Heart left ventricle (tissue), 16 donors: ENCODE results near the gene AREL1. TPM values are rescaled to one million over a fixed set of nuclear protein-coding genes. Genes with fewer than 3 reads are reported as not detected.

Source experiments
- ATAC-seq, 4 donors: fragments of 200-7000 bp; cut with Tn5 transposase; one replicate each; pipeline ENCODE4 v1.9.1; 2020 to 2022; ENCODE audit warnings: moderate library complexity in 4 of 4, mild to moderate bottlenecking in 3 of 4, moderate number of reproducible peaks in 1 of 4
- DNase-seq, 5 donors: peaks; one replicate each; pipeline ENCODE4 v3.0.0-alpha.2; 2020
- H3K27ac ChIP-seq, 12 donors: fragments of 200-600 bp; sonication (generic) in 4 of 12; one replicate each; pipeline versions ENCODE4 v1.5.0 to v1.8.0; 2016 to 2022; ENCODE audit warnings: mild to moderate bottlenecking in 2 of 12
- H3K27me3 ChIP-seq, 9 donors: fragments of 200-600 bp; sonication (generic) in 2 of 9; one replicate each; pipeline versions ENCODE4 v1.5.1 to v1.8.0; 2016 to 2022; ENCODE audit warnings: mild to moderate bottlenecking in 3 of 9
- H3K36me3 ChIP-seq, 9 donors: fragments of 200-600 bp; sonication (generic) in 2 of 9; one replicate each; pipeline versions ENCODE4 v1.5.0 to v1.8.0; 2018 to 2022; ENCODE audit warnings: mild to moderate bottlenecking in 2 of 9
- H3K4me1 ChIP-seq, 12 donors: fragments of 200-600 bp; sonication (generic) in 4 of 12; one replicate each; pipeline versions ENCODE4 v1.5.0 to v1.8.0; 2016 to 2022; ENCODE audit warnings: mild to moderate bottlenecking in 3 of 12
- H3K4me3 ChIP-seq, 12 donors: fragments of 200-600 bp; sonication (generic) in 4 of 12; one replicate each; pipeline versions ENCODE4 v1.5.0 to v1.8.0; 2017 to 2022; ENCODE audit warnings: mild to moderate bottlenecking in 9 of 12, moderate library complexity in 4 of 12
- H3K9me3 ChIP-seq, 12 donors: fragments of 200-600 bp; sonication (generic) in 4 of 12; one replicate each; pipeline versions ENCODE4 v1.5.0 to v1.8.0; 2016 to 2022; ENCODE audit warnings: mild to moderate bottlenecking in 1 of 12
- POLR2A ChIP-seq, 2 donors: fragments of 450-650 bp; IDR thresholded peaks; one replicate each; pipeline ENCODE4 v1.6.1; 2017; ENCODE audit warnings: antibody characterized with exemption in 2 of 2, mild to moderate bottlenecking in 2 of 2, moderate library complexity in 2 of 2
- WGBS, 4 donors: extraction: QIAGEN DNeasy Blood & Tissue Kit in 2 of 4; methylation state at CpG; one replicate each; pipeline versions ENCODE4 v1.1.5 to v1.1.7; 2013 to 2018; 5-methylcytosine and 5-hydroxymethylcytosine counted together
- intact Hi-C, 10 donors: fragments of 100-400 bp; cut with DNase I; formaldehyde crosslinking; loops; one replicate each; pipeline versions ENCODE4 v1.11.1 to v1.14.2; 2022
- polyA plus RNA-seq, 2 donors: library from polyadenylated mRNA; stranded (reverse); fragments of 200-250 nt; gene quantifications; one replicate each; pipeline ENCODE4 v1.2.3, GENCODE V29; 2013
- total RNA-seq, 9 donors: library from RNA; depleted of rRNA in 2 of 9; stranded (reverse); fragments of >200 nt in 2 of 9; fragmentation: NEBNext Ultra II Directional in 3 of 9; extraction: Animal tissue kit (Norgen Biotek cat#: 25700) in 3 of 9; gene quantifications; one replicate each; pipeline versions ENCODE4 v1.1.0 to v1.2.4, GENCODE V29; 2016 to 2023
- TF ChIP-seq, protein P1 (sequence below), 12 donors: fragments of 200-600 bp; sonication (generic) in 4 of 12; IDR thresholded peaks; one replicate each; pipeline versions ENCODE4 v1.5.0 to v1.8.0; 2018 to 2022; ENCODE audit warnings: antibody characterized with exemption in 12 of 12, mild to moderate bottlenecking in 5 of 12
- donor health status: ischemic (EF 13 %, LVEDD 7.1; RV severe dilation, severe dysfunction).
- donor health status: healthy with polysubstance abuse.
- donor health status: DM: no; HTN: yes; CAD: no.
- donor health status: DM: no; HTN: no; CAD: no.
- donor health status: ischemic (EF 25% LVEDD 6.9; RV normal size, moderate dysfunction).
- donor health status: ischemic (EF 25% LVEDD 5.7; RV mildly dilated, moderate dysfunction).
- donor health status: healthy.
- donor health status: DM: yes; HTN: yes; CAD: no.
- donor health status: ischemic (EF 35%, LVEDD 5.7; RV mildly dilated, moderate dysfunction).
- donor health status: nonischemic (EF 11% LVEDD 7.7; RV severe dilation, severe dysfunction).
- donor health status: DM: yes; HTN: yes; CAD: no.
- donor health status: PGD.
- donor health status: ischemic (EF 29% LVEDD 5.4; RV normal size, mild dysfunction).
- donor health status: nonischemic (EF 23%, LVEDD 6.1; RV moderate dilation, normal function).

The AREL1 gene
- total and polyA plus RNA-seq, 11 donors = 7.8 to 30.9 (median 22.2) TPM

DNA sequence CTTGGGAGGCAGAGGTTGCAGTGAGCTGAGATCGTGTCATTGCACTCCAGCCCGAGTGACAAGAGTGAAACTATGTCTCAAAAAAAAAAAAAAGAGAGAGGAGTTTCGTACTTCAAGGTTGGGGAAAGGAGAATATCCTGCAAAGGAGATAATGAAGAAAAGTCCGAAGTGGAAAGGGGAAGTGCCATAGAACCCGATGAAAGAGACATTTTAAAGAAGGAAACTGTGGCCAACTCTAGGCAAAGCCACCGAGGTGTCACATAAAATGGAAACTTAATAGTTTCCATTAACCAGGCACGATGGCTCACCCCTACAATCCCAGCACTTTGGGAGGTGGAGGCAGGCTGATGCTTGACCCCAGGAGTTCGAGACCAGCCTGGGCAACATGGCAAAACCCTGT is 85.8 kb downstream of the AREL1 start:
- no peaks in the 10 kb centered on the region for H3K27me3 ChIP-seq
- no peak overlapping the region for H3K4me3 ChIP-seq
- WGBS, 4 donors = 80 to 85% (median 83%) methylated on average over 8 of the region's 8 CpGs
- DNase-seq (no peak), ATAC-seq (no peak)
- H3K4me1 ChIP-seq = peaks cover 0 to 16% (median 0%) of the 10 kb centered on the region in 12 donors
- no peaks in the 10 kb centered on the region for H3K36me3 ChIP-seq
- TF ChIP-seq POLR2A (IDR thresholded peaks at IDR 0.05) = no peak
- TF ChIP-seq, protein P1, sequence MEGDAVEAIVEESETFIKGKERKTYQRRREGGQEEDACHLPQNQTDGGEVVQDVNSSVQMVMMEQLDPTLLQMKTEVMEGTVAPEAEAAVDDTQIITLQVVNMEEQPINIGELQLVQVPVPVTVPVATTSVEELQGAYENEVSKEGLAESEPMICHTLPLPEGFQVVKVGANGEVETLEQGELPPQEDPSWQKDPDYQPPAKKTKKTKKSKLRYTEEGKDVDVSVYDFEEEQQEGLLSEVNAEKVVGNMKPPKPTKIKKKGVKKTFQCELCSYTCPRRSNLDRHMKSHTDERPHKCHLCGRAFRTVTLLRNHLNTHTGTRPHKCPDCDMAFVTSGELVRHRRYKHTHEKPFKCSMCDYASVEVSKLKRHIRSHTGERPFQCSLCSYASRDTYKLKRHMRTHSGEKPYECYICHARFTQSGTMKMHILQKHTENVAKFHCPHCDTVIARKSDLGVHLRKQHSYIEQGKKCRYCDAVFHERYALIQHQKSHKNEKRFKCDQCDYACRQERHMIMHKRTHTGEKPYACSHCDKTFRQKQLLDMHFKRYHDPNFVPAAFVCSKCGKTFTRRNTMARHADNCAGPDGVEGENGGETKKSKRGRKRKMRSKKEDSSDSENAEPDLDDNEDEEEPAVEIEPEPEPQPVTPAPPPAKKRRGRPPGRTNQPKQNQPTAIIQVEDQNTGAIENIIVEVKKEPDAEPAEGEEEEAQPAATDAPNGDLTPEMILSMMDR (IDR thresholded peaks at IDR 0.05) = no peak
- H3K27ac ChIP-seq = no peak overlapping the region
- no peaks in the 10 kb centered on the region for H3K9me3 ChIP-seq
- intact Hi-C loops = no loop called here

DNA sequence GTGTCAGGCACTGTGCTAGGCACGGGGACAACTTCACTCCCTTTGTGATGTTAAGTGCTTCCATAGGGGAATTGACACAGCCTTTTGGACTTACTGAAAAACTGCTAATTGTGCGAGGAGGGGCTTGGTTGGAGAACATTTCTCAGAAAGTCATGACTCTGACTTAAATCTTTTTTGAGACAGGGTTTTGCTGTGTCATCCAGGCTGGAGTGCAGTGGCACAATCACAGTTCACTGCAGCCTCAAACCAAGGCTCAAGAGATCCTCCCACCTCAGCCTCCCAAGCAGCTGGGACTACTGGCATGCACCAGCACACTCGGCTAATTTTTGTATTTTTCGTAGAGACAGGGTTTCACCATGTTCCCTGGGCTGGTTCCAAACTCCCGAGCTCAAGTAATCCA is 90.6 kb downstream of the AREL1 start:
- Histone ChIP-seq H3K9me3 (no peaks in the 10 kb centered on the region), H3K4me1 (peaks cover 0 to 47% (median 34%) of the 10 kb centered on the region in 12 donors), H3K27ac (no peak overlapping the region), H3K4me3 (no peak overlapping the region), H3K27me3 (no peaks in the 10 kb centered on the region), H3K36me3 (no peaks in the 10 kb centered on the region)
- intact Hi-C loops = no loop called here
- DNase-seq (peak in 2 of 5 donors; percentile 0 to 21), ATAC-seq (no peak)
- TF ChIP-seq, protein P1 (IDR thresholded peaks at IDR 0.05) = no peak
- no peak for TF ChIP-seq POLR2A (IDR thresholded peaks at IDR 0.05)
- WGBS, 4 donors = 87 to 89% (median 89%) methylated on average over 5 of the region's 5 CpGs

DNA sequence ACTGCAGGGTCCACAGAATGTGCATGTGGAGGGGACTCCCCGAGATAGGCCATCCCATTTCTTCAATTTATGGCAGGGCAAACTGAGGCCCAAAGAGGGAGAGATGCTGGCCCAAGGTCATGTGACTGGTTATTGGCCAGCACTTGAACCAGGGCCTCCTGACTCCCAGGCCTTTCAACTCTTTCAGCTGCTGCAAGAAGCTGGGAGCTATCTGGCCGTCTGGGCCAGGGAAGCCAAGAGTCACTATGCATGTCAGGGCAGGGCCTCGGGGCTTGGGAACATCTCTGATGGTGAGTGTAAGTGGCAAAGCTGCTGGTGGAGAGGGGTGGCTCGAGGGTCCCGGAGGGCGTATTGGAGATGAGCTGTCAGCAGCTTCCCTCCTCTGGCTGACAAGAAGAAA is 91.3 kb downstream of the AREL1 start:
- intact Hi-C loops = no loop called here
- ATAC-seq (no peak), DNase-seq (peak in 2 of 5 donors; percentile 25 to 29)
- no peaks in the 10 kb centered on the region for H3K36me3 ChIP-seq
- no peak overlapping the region for H3K4me3 ChIP-seq
- H3K4me1 ChIP-seq = peaks cover 0 to 54% (median 38%) of the 10 kb centered on the region in 12 donors
- peak overlapping the region in 4 of 12 donors; percentile 3 to 24 (median 12) for H3K27ac ChIP-seq
- TF ChIP-seq, protein P1 (IDR thresholded peaks at IDR 0.05) = no peak
- no peak for TF ChIP-seq POLR2A (IDR thresholded peaks at IDR 0.05)
- 63 to 77% (median 75%) methylated on average over 6 of the region's 6 CpGs for WGBS, 4 donors
- H3K27me3 ChIP-seq = no peaks in the 10 kb centered on the region
- no peaks in the 10 kb centered on the region for H3K9me3 ChIP-seq

- intact Hi-C loops = no loop called here
- WGBS, 4 donors = 79 to 98% (median 90%) methylated on average over 3 of the region's 3 CpGs
- Histone ChIP-seq H3K4me3 (no peak overlapping the region), H3K4me1 (peaks cover 0 to 60% (median 39%) of the 10 kb centered on the region in 12 donors), H3K27me3 (peaks cover 0 to 5% (median 0%) of the 10 kb centered on the region in 9 donors), H3K27ac (peak overlapping the region in 11 of 12 donors; percentile 13 to 84 (median 59)), H3K36me3 (no peaks in the 10 kb centered on the region), H3K9me3 (no peaks in the 10 kb centered on the region)
- TF ChIP-seq POLR2A (IDR thresholded peaks at IDR 0.05) = no peak
- TF ChIP-seq, protein P1 (IDR thresholded peaks at IDR 0.05) = no peak
- no peak for ATAC-seq
- peak in 1 of 5 donors; percentile 19 for DNase-seq
These were observed 92.0 kb downstream of the AREL1 start for GRCh38 chr14:74620923-74621322.
